Stomach smooth muscle (tissue), 2 donors: Measurements from ENCODE around the gene ICAM2.

Source experiments
- H3K27ac ChIP-seq: one replicate; pipeline ENCODE4 v1.7.0; 2013; ENCODE audit warnings: mild to moderate bottlenecking, low read length, inconsistent platforms
- H3K27me3 ChIP-seq, 2 donors: one replicate each; pipeline ENCODE4 v1.7.0; 2013; ENCODE audit warnings: low read length in 2 of 2; ENCODE audit not compliant: insufficient read depth in 2 of 2, control insufficient read depth in 1 of 2
- H3K36me3 ChIP-seq, 2 donors: one replicate each; pipeline ENCODE4 v1.7.0; 2013; ENCODE audit warnings: low read length in 2 of 2; ENCODE audit not compliant: control insufficient read depth in 2 of 2, insufficient read depth in 2 of 2
- H3K4me1 ChIP-seq: one replicate; pipeline ENCODE4 v1.7.0; 2013; ENCODE audit warnings: low read length; ENCODE audit not compliant: control insufficient read depth, insufficient read depth
- H3K4me3 ChIP-seq, 2 donors: one replicate each; pipeline ENCODE4 v1.7.0; 2013; ENCODE audit warnings: low read length in 2 of 2
- H3K9ac ChIP-seq, 2 donors: one replicate each; pipeline ENCODE4 v1.7.0; 2013; ENCODE audit warnings: low read length in 2 of 2, mild to moderate bottlenecking in 1 of 2
- H3K9me3 ChIP-seq, 2 donors: one replicate each; pipeline ENCODE4 v1.7.0; 2013; ENCODE audit warnings: low read length in 2 of 2; ENCODE audit not compliant: control insufficient read depth in 2 of 2
- donor health status: healthy.
- donor health status: Pancreatic carcinoma.

The ICAM2 gene

GRCh38 chr17:64020056-64020766 is at the start of gene ICAM2:
Gene ICAM2 (minus strand): TSS chr17:64020633. CDS start chr17:64006691, 13,942 bp downstream.
- Histone ChIP-seq H3K4me3 (peak within 1 kb of the TSS; percentile 36 to 70), H3K36me3 (no peaks in the 10 kb centered on the region), H3K4me1 (no peaks in the 10 kb centered on the region), H3K27ac (peak within 1 kb of the TSS; percentile 46), H3K27me3 (peaks cover 0 to 2% of the 10 kb centered on the region in 2 donors), H3K9ac (peak within 1 kb of the TSS; percentile 47 to 50), H3K9me3 (no peaks in the 10 kb centered on the region)

- Histone ChIP-seq H3K36me3 (peaks cover 33 to 41% of the 10 kb centered on the region in 2 donors), H3K4me3 (no peak overlapping the region), H3K4me1 (no peaks in the 10 kb centered on the region), H3K27ac (no peak overlapping the region), H3K27me3 (no peaks in the 10 kb centered on the region), H3K9me3 (peaks cover 9% of the 10 kb centered on the region in 2 donors), H3K9ac (no peak overlapping the region)
Observed at GRCh38 chr17:64070213-64070612, 49.8 kb upstream of the ICAM2 start.

- peaks cover 33 to 42% of the 10 kb centered on the region in 2 donors for H3K36me3 ChIP-seq
- no peak overlapping the region for H3K4me3 ChIP-seq
- H3K9me3 ChIP-seq = peaks cover 9% of the 10 kb centered on the region in 2 donors
- no peaks in the 10 kb centered on the region for H3K27me3 ChIP-seq
- H3K27ac ChIP-seq = no peak overlapping the region
- no peaks in the 10 kb centered on the region for H3K4me1 ChIP-seq
- no peak overlapping the region for H3K9ac ChIP-seq
Observed at GRCh38 chr17:64069143-64069542, 48.7 kb upstream of the ICAM2 start.

GRCh38 chr17:64067657-64068056 is 47.2 kb upstream of the ICAM2 start:
- Histone ChIP-seq H3K27me3 (no peaks in the 10 kb centered on the region), H3K4me3 (no peak overlapping the region), H3K36me3 (peaks cover 33 to 41% of the 10 kb centered on the region in 2 donors), H3K9me3 (peaks cover 9% of the 10 kb centered on the region in 2 donors), H3K9ac (no peak overlapping the region), H3K4me1 (no peaks in the 10 kb centered on the region), H3K27ac (no peak overlapping the region)

GRCh38 chr17:64066716-64067115 is 46.3 kb upstream of the ICAM2 start:
- H3K9ac ChIP-seq = no peak overlapping the region
- no peaks in the 10 kb centered on the region for H3K4me1 ChIP-seq
- H3K27me3 ChIP-seq = no peaks in the 10 kb centered on the region
- no peak overlapping the region for H3K4me3 ChIP-seq
- no peak overlapping the region for H3K27ac ChIP-seq
- peaks cover 9% of the 10 kb centered on the region in 2 donors for H3K9me3 ChIP-seq
- H3K36me3 ChIP-seq = peaks cover 37 to 40% of the 10 kb centered on the region in 2 donors

- Histone ChIP-seq H3K4me1 (no peaks in the 10 kb centered on the region), H3K27ac (no peak overlapping the region), H3K27me3 (no peaks in the 10 kb centered on the region), H3K9me3 (peaks cover 9% of the 10 kb centered on the region in 2 donors), H3K9ac (no peak overlapping the region), H3K4me3 (no peak overlapping the region), H3K36me3 (peaks cover 33 to 40% of the 10 kb centered on the region in 2 donors)
Observed at GRCh38 chr17:64065161-64065560, 44.7 kb upstream of the ICAM2 start.

- H3K36me3 ChIP-seq = peaks cover 28 to 32% of the 10 kb centered on the region in 2 donors
- H3K4me3 ChIP-seq = no peak overlapping the region
Observed at GRCh38 chr17:64064331-64064730, 43.9 kb upstream of the ICAM2 start.

GRCh38 chr17:64063766-64064224 is 43.4 kb upstream of the ICAM2 start:
- Histone ChIP-seq H3K9ac (no peak overlapping the region), H3K4me3 (no peak overlapping the region), H3K36me3 (peaks cover 28% of the 10 kb centered on the region in 2 donors), H3K9me3 (no peaks in the 10 kb centered on the region), H3K4me1 (no peaks in the 10 kb centered on the region), H3K27ac (no peak overlapping the region), H3K27me3 (no peaks in the 10 kb centered on the region)

More at GRCh38 chr17:64064331-64064730, 43.9 kb upstream of the ICAM2 start:
- Histone ChIP-seq H3K27ac (no peak overlapping the region), H3K9me3 (peaks cover under 1 to 2% of the 10 kb centered on the region in 2 donors), H3K4me1 (no peaks in the 10 kb centered on the region), H3K9ac (no peak overlapping the region), H3K27me3 (no peaks in the 10 kb centered on the region)

- Histone ChIP-seq H3K9ac (no peak overlapping the region), H3K4me1 (no peaks in the 10 kb centered on the region), H3K27me3 (no peaks in the 10 kb centered on the region), H3K4me3 (no peak overlapping the region), H3K27ac (no peak overlapping the region), H3K36me3 (peaks cover 22 to 26% of the 10 kb centered on the region in 2 donors), H3K9me3 (no peaks in the 10 kb centered on the region)
Observed at GRCh38 chr17:64063088-64063487, 42.7 kb upstream of the ICAM2 start.

- H3K27me3 ChIP-seq = no peaks in the 10 kb centered on the region
- no peak overlapping the region for H3K27ac ChIP-seq
- no peak overlapping the region for H3K9ac ChIP-seq
- no peaks in the 10 kb centered on the region for H3K4me1 ChIP-seq
- no peaks in the 10 kb centered on the region for H3K9me3 ChIP-seq
- peaks cover 20% of the 10 kb centered on the region in 2 donors for H3K36me3 ChIP-seq
- H3K4me3 ChIP-seq = no peak overlapping the region
Observed at GRCh38 chr17:64061178-64061898, 40.9 kb upstream of the ICAM2 start.
